RKO (cell line): Measurements from ENCODE around the gene GPS2.
"Not testable (repeated sequence)": the region's sequence is repeated elsewhere in the genome, so short reads cannot be mapped to it uniquely, and the experiment has no call there.

Experiments used
- DNase-seq: peaks from one replicate; pipeline ENCODE4 v3.0.0-alpha.2; 2016; ENCODE audit warnings: low spot score

Gene GPS2

DNA sequence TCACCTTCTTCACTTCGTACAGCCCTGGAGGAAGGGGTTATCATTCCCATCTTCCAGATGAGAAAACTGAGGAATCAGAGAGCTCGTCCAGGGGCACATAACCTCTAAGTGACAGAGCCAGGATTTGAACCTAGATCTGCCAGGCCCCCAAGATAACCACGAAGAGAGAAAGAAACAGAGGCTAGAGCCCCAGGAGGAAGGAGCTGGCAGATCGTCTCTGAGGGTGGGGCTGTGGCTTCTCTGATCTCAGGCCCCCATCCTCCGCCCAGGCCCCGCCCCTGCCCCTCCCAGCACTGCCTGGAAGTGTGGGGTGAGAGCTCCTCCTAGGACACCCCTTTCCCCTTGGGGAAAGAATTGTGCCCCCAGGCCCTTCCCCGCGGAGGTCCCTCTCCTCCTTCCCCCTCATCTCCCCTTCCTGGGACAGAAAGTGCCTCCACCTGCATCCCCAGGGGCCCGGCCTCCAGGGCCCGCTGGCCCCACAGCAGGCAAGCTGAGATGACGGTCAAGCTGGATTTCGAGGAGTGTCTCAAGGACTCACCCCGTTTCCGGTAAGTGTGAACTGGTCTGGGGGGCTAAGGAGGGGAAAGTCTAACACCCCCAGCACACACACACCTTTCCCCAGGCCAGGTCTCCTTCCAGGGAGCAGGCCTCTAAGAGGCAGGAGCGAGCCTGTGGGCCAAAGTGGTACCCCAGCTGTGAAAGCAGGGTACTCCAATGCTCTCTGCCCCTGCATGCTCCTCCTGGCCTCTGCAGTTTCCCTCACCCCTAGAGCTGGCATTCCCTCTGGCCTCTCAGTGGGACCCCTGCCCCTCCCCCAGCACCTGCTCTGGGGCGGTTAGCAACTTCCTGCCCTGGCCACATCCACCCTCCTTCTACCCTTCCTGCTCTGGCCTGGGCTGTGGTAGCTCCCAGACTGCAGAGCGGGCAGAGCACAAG, 21.3 kb upstream of the GPS2 start, which contains the start of gene ACAP1:
ACAP1 (plus strand) TSS at position 290 of the 936 bp plus-strand sequence; CDS start at position 496, 206 bp downstream.
- DNase-seq = no peak

DNA sequence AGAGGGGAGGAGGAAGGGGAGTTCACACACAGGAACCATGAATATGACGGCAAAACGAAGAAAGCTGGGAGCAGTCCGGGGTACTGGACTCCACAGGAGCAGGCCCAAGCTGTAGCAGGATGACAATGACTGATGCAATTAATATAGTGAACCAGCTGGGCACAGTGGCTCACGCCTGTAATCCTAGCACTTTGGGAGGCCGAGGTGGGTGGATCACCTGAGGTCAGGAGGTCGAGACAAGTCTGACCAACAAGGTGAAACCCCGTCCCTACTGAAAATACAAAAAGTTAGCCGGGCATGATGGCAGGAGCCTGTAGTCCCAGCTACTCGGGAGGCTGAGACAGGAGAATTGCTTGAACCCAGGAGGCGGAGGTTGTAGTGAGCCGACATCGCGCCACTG, 20.6 kb upstream of the GPS2 start:
- not testable (repeated sequence) for DNase-seq

DNA sequence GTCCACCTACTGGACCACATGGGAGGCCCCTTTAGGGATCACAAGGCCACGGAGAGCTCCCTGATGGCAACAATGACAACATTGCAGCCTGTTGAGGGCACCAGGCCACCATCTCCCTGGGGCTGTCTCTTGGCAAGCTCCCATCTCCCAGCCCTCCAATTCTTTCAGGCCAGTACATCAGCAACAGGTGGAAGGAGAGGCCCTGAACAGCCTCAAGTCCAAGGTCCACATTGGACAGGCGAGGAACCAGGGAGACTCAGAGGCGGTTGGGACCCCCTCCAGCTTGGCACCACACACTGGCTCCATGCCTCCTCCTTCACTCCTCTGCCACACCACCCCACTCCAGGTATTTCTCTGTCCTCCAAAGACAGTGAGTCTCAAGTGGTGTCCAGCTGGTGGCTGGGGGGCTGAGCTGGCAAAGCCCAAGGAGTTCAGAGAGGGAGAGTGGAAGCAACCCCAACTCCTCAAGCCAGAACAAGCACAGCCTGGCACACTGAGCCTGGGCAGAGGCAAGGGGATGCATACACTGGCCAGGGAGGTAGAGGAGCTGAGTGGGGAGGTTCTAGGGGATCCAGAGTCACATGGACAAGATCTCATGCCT, 19.9 kb upstream of the GPS2 start:
- DNase-seq = no peak

DNA sequence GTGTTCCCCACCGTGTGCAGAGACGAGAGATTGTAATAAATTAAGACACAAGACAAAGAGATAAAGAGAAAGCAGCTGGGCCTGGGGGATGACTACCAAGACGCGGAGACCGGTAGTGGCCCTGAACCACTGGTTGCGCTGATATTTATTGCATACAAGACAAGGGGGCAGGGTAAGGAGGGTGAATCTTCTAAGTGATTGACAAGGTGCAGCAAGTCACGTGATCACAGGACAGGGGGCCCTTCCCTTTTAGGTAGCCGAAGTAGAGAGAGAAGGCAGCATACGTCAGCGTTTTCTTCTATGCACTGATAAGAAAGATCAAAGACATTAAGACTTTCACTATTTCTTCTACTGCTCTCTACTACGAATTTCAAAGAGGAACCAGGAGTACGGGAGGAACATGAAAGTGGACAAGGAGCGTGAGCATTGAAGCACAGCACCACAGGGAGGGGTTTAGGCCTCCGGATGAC, 17.5 kb upstream of the GPS2 start:
- DNase-seq = not testable (repeated sequence)

DNA sequence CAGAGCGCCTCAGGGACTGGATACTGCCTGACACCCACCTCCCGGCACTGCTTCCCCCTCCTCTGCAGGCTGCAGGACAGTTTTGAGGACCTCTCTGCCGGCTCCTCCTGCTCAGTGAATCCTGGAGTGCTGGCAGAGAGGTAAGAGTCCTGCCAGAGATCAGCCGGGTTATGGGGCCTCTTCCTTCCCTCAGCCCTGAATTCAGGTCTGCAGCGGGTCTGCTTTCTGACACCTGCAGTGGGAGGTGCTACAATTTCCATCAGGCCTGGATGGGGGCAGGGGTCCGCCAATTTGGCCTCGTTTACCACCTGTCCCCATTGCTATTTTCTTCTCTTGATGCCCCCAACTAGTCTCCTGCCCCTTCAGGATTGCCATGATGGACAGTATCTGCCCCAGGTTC, 17.0 kb upstream of the GPS2 start:
- DNase-seq = no peak

DNA sequence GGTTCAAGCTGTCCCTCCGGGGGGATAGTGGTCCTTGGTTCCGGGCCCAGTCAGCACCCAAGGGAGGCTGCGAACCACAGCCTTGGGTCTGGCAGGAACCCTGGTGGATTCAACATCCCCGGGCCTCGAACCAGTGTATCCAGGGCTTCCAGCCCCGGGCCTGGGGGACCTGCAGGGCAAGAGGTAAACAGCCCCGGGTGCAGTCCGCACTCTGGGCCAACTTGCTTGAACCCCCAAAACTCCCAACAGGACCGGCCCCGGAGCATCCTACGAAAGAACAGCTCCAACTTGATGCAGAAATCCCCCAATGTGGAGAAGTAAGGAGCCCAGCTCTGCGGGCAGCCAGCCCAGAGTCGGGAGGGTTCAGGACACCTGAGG, 15.5 kb upstream of the GPS2 start:
- DNase-seq = no peak

DNA sequence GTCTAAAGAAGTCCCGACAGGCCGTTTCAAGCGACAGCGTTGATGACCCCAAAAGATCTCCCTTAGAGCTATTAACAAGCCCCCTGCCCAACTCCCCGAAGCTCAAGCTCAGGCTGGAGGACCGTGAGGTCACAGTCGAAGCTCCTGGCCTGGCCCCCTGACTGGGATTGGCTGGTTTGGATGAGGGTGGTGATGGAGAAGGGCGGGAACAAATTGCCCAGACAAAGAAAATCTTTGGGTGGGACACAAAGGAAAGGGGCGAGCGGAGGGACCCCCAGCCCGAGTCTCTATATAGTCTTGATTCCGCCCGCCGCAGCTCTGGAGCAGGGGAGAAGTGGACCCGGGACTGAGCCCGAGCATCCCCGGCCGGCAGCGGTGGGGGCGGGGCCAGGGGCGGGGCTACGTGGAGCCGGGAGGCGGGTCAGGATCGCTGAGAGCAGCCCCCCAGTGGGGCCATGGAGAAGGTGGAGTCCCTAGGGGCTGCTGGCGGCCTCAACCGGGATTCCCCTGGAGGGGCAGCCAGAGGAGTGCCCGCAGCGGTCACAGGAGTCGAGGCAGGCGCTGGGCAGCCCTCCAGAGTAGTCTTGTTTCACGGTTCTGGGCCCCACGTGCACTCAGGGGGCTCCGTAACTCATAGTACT, 15.0 kb upstream of the GPS2 start:
- peak; percentile 82 for DNase-seq

DNA sequence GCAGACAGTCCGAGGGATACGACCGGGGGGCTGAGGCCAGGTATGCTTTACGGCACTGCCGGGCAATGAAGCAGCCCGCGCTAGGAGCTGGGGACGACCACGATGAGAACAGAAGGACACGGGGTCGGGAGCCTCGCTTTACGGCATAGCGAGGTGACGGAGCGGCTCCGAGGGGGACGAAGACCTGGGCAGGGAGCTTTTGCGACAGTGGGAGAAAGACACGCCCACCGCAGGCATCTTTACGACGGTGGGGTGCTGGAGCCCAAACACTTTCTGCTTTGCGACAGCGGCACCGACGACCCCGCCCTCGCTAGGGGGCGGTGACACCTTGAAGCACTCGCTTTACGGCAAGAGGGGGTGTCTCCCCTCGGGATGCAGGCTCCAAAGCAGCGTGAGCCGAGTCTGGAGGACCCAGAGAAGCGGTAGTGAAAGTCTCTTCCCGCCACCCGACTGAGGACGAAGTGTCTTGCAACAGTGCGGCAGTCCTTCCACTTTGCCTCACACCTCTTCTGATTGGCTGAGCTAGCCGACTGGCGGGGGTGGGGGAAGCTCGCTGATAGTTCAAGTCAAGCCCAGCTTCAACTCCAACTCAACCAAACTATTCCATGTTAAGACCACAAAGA, 14.3 kb upstream of the GPS2 start:
- DNase-seq = peak; percentile 98

DNA sequence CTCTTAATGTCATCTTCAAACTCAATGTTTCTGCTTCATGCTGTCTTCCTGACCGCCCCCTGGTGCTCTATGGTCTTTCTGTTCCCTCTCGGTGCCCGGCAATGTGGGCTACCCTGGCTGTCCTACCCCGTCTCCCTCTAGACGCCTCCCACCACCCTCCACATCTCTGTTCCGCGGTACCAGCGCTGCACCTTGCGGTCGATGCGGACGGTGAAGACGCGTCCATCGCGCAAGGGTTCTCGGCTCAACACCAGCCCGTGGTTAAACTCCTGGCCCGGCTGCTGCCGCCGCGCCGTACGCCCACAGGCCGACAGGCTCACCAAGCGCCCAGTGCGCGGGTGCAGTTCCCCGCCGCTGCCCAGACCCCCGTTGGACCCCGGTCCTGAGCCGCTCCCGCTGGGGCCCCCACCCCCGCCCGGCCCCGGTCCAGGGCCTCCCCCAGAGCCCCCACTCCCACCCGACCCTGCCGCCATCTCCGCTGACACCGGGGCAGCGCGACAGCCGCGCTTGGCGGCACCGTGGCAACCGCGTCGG, 13.7 kb upstream of the GPS2 start, which contains the start of gene NEURL4:
NEURL4 (minus strand) TSS at position 496 of the 534 bp plus-strand sequence; CDS start at position 473, 23 bp downstream.
- DNase-seq = peak; percentile 43

DNA sequence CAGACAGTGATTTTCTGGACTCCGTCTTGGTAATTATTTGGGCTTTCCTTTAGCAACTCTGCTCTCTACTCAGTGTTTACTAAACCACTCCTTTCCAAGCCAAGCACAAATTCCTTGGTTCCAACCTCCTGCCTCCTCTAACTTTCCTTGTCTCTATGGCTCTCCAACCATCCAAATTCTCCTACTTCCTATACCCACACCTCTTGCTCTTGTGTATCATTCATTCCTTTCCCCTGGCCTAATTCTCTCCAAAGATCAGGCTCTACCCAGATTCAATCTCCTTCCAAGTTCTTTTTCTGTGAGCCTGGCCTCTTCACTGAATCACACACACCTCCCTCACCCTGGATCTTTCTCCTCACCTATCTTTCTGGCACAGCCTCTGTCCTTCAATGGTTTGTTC, 12.8 kb upstream of the GPS2 start:
- no peak for DNase-seq

DNA sequence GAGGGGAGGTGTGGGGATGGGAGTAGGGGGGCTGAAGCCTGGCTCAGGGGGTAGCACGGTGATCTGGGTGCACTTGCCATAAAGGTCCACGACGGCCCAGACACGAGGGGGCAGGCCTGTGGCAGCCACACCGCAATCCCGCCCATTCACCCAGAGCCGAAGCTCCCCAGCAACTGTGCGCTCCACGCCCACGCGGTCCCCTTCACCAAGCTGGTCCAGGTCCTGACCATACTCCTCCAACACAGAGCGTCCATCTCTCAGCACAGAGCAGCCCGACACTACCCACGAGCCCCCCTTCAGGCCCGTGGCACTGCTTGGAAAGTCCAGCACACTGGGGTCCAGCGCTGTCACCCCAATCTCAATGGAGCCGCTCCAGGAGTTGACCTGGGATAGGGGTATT, 12.3 kb upstream of the GPS2 start:
- DNase-seq = no peak

DNA sequence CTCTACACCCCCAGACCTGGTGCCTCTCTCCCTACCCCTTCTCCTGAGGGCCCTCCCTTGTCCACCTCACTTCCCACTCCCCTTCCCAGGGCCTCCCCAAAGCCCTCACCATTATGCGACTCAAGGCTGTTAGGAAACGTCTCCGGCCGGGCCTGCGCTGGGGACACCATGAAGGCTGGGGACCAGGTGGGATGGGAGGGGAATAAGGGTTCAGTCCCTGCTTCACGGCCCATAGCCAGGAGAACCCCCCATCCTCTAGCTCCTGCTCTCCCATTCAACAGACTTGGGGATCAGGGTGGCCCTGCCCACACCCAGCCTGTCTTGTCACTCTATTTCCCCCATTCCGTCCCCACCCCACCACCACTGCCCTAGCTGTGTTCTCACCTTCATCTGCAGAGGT, 11.9 kb upstream of the GPS2 start:
- DNase-seq = no peak

DNA sequence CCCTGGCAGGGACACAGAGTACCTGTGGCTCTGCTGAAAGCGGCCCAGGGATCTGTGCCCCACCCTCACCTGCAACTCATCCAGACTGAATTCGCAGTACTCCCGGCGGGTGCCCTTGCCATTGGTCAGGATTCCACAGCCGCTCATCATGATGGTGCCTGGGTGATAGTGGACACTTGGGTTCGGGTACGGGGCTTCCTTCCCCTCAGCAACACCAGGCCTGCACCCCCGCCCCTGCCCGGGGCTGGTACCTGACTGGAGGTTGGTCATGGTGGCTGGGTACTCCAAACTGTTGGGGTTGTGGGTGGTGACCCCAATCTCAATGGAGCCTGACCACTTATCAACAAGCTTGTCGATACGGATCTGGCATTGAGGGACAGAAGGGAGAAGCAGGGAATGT, 11.0 kb upstream of the GPS2 start:
- DNase-seq = no peak

DNA sequence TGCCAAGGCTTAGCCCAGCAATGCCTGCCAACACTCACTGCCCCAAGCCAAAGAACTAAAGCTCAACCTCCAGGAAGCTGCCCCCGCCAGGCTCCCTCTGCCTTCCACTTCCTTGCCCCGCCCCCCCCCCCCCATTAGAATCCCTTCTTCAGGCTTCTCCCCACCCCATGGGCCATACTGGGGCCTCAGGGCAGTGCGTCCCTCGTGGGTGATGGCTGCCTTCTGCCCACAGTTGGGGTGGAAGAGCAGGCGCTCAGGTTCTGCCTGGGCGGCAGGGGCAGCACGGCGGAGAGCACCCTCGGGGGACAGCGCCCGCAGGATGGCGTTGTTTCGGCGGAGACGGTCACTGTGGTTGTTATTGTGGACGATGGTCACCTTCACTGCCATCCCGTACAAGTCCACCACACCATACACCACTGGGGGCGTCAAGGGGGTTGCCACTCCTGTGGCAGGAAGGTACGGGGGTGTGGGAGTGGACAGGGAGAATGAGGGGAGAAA, 9.9 kb upstream of the GPS2 start:
- no peak for DNase-seq

DNA sequence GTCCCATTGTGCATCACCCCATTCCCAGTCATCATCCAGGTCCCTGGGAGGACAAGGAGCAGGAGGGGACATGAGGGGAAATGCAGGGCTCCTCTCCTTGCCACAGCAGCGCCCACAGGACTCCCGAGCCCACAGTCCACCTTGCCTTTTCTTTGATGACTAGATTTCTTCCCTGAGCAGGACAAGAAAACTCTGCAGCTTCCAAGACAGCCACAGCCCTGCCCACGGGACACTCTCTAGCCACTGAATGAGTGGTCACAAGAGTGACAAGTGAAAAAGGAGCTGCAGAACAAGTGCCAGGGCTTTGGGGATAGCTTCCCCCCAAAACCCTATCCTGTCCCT, 9.2 kb upstream of the GPS2 start:
- no peak for DNase-seq

DNA sequence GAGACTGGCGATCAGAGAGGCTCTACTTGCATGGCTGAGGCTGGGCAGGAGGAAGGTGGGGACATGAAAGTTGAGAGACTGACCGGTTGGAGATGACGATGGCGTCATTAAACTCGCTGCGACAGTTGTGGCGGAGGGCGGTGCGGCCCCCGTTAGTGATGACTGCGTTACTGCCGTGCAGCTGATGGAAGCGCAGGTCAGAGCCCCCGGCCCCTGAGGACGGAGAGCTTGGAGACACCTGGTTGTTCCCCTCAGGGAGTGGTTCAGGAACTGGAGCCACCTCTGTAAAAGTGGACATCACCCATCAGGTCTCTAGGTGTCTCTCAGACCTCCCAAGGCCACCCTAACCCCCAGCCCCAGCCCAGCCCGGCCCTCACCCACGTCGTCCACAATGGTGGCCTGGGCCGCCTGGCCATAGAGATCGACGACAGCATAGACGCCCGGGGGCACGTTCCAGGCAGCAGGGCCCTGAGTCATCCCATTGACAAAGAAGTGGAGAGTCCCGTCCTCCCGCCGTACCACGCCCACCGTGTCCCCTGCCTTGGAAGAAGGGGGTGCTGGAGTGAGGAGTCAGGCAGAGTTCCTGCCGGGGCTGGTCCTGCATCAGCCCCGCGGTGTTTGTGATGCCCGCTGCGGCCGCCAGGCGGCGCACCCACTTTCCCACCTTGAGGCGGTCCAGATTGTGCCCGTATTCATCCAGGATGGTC, 8.7 kb upstream of the GPS2 start:
- DNase-seq = peak; percentile 50

DNA sequence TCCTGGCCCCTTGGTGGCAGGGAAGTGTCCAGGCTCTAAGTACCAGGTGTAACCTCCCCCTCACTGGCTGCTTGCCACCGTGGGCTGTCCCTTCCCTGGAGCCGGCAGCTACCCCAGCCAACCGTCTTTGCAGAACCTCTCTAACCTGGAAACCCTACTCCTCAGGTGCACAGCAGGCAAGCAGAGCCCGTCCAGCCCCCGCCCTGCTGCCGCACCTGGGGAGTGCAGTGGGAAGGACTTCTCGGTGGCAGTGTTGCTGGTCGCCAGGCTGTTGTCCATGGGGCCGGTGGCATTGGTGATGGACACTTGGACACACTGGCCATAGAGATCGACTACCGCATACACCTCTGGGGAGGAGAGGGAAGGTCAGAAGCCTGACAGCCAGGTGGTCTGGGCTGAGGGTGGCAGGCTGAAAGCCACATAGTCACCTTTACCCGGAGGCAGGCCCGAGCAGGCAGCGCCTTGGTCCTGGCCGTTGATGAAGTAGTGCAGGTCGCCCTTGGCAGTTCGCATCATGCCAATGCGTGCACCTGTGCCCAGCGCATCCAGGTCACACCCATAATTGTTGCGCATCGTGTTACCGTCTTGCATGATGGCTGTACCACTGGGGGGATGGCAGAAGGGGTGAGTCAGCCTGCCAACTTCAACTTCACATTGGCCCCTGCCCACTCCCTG, 7.5 kb upstream of the GPS2 start:
- no peak for DNase-seq

DNA sequence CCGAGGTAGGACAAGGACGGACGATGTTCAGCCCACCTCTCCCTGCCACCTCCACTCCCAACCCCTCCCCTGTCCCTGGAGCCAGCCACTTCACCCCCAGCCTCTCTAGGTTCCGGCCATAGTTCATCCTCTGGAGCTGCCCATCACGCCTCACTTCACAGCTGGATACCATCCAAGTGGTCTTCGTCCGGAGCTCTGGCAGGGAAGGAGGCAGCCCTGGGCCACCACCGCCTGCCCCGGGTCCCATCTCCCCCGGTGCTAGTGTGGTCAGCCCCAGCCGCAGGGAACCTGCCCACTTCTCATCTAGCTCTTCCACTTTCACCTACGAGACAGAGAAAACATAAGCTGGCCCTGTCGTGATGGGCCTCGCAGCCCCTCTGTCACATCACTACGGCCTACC, 6.3 kb upstream of the GPS2 start:
- DNase-seq = no peak

DNA sequence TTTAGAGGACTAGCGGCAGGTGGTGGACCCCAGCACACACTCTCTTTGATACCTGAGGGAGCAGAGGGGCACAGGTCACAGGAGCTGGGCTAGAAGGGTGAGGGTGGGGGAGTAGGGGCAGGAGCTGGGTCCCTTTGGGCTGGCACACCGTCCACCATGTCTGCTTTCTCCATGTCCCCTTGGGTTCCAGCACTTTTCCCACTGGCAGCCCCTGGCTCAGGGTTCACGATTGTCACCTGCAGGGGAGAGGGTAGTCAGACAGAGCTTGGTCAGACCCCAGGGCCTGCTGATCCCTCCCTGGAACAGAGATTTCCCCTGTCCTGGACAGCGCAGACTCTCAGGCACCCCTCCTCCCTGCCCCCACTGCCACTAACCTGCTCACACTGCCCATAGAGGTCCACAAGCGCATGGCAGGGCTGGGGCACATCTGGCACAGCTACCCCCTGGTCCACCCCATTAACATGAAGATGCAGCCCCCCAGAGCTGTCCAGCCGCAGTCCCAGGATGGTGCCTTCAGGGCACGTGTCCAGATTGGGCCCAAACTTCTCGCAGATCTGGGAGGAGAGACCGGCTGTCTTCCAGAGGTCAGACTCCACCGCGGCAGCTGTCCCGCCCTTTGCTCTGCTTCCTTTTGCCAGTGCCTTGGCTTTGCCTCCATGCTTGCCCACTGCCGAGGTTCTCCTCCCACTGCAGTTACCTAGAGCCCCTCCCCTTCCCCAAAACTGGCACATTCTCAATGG, 3.1 kb upstream of the GPS2 start:
- DNase-seq = no peak
